B cell (primary cell): ENCODE data around the gene ENO1.

Source experiments
- CTCF ChIP-seq: fragments of 200-600 bp; IDR thresholded peaks from one replicate; pipeline ENCODE4 v1.8.0; 2022; ENCODE audit warnings: antibody characterized with exemption, mild to moderate bottlenecking
- EZH2 ChIP-seq: IDR thresholded peaks from 2 replicates; pipeline ENCODE4 v1.6.1; 2012; ENCODE audit warnings: borderline replicate concordance, low read depth, mild to moderate bottlenecking, moderate library complexity, low read length; ENCODE audit not compliant: insufficient read depth, poor library complexity, severe bottlenecking

GRCh38 chr1:8864713-8865344 lies 13.7 kb downstream of the ENO1 start:
- TF ChIP-seq CTCF (no peak), EZH2 (no peak)
